K562 (cell line): ENCODE results near the gene COL24A1. TPM values are rescaled to one million over a fixed set of nuclear protein-coding genes. Genes with fewer than 3 reads are reported as not detected.

ENCODE experiments used
- ATAC-seq: fragments of 200-7000 bp; cut with Tn5 transposase; 3 replicates; pipeline ENCODE4 v1.9.1; 2020; ENCODE audit warnings: moderate library complexity
- BruUV-seq: library from RNA; stranded (reverse); fragments of 400-500 nt; replicated peaks from 2 replicates; lab custom pipeline; 2021; lab: Mats Ljungman, UMichigan
- CTCF ChIA-PET: fragments of 300-600 bp; formaldehyde crosslinking; extraction: SDS; loops from one replicate; lab custom pipeline; 2021; ENCODE audit warnings: low intra/inter-chr PET ratio; lab: Yijun Ruan, JAX
- POLR2A ChIA-PET: fragments of 300-600, 350-650 bp; sonication (Branson Sonifier 250); formaldehyde crosslinking; extraction: SDS; loops from one replicate; lab custom pipeline; 2021; ENCODE audit warnings: antibody characterized with exemption, inconsistent platforms; lab: Yijun Ruan, JAX
- DNase-seq, 4 experiments: peaks; one replicate each; pipeline versions ENCODE4 v3.0.0 to v3.0.0-alpha.2; 2011 to 2018; ENCODE audit warnings: low spot score in 3 of 4, mixed read lengths in 3 of 4; ENCODE audit errors: extremely low read depth in 1 of 4
- FAIRE-seq: peaks from 2 replicates; lab custom pipeline; 2011; peaks lifted over from hg19 to GRCh38; lab: Jason Lieb, UNC
- H2AFZ ChIP-seq: 2 replicates; pipeline ENCODE4 v1.6.0; 2011; ENCODE audit warnings: low read depth, low read length, control low read depth, inconsistent platforms
- H3K27ac ChIP-seq: fragments of 200-600 bp; 3 replicates; pipeline ENCODE4 v1.8.0; 2011; ENCODE audit warnings: low read depth, mild to moderate bottlenecking, control low read depth, inconsistent platforms, low read length, moderate library complexity, mixed read lengths; ENCODE audit errors: extremely low read depth
- H3K27me3 ChIP-seq, 2 experiments: fragments of 300-600 bp in 1 of 2; 2 replicates in 1 of 2; 3 replicates in 1 of 2; pipeline versions ENCODE4 v1.6.0 to v1.8.0; 2011; ENCODE audit warnings: inconsistent platforms in 2 of 2, low read length in 2 of 2, mild to moderate bottlenecking in 1 of 2, mixed read lengths in 1 of 2, moderate library complexity in 1 of 2; ENCODE audit not compliant: control insufficient read depth in 2 of 2, insufficient read depth in 2 of 2
- H3K36me3 ChIP-seq: fragments of 300-600 bp; 3 replicates; pipeline ENCODE4 v1.8.0; 2011; ENCODE audit warnings: mild to moderate bottlenecking, low read length, inconsistent platforms; ENCODE audit not compliant: control insufficient read depth, insufficient read depth
- H3K4me1 ChIP-seq, 2 experiments: fragments of 200-600 bp in 1 of 2; replicated peaks in 1 of 2; 2 replicates in 1 of 2; 3 replicates in 1 of 2; pipeline versions ENCODE4 v1.5.1 to v1.8.0; 2011; ENCODE audit warnings: inconsistent platforms in 2 of 2, low read length in 2 of 2, mild to moderate bottlenecking in 1 of 2, mixed read lengths in 1 of 2, moderate library complexity in 1 of 2; ENCODE audit not compliant: control insufficient read depth in 2 of 2, insufficient read depth in 2 of 2
- H3K4me2 ChIP-seq: 2 replicates; pipeline ENCODE4 v1.6.1; 2011; ENCODE audit warnings: low read length, control low read depth, inconsistent platforms, mixed read lengths; ENCODE audit not compliant: insufficient read depth
- H3K4me3 ChIP-seq: fragments of 200-600 bp; sonication (generic), shearing (Covaris generic); 2 replicates; pipeline ENCODE4 v1.5.1; 2016; ENCODE audit warnings: control low read depth, inconsistent platforms
- H3K79me2 ChIP-seq: fragments of 200-600 bp; 3 replicates; pipeline ENCODE4 v1.8.0; 2011; ENCODE audit warnings: low read length, inconsistent platforms; ENCODE audit not compliant: control insufficient read depth, insufficient read depth
- H3K9ac ChIP-seq, 2 experiments: 2 replicates each; pipeline versions ENCODE4 v1.6.0 to v1.6.1; 2011; ENCODE audit warnings: low read depth in 2 of 2, low read length in 2 of 2, control low read depth in 1 of 2, inconsistent platforms in 1 of 2, mild to moderate bottlenecking in 1 of 2, mixed read lengths in 1 of 2; ENCODE audit not compliant: insufficient read depth in 1 of 2
- H3K9me1 ChIP-seq: one replicate; pipeline ENCODE4 v1.6.0; 2011; ENCODE audit warnings: inconsistent platforms, mild to moderate bottlenecking, low read length, moderate library complexity; ENCODE audit not compliant: control insufficient read depth, insufficient read depth
- H3K9me3 ChIP-seq: replicated peaks from 2 replicates; pipeline ENCODE4 v1.5.1; 2011; ENCODE audit warnings: low read depth, low read length, inconsistent platforms; ENCODE audit not compliant: control insufficient read depth, insufficient read depth
- H4K20me1 ChIP-seq: replicated peaks from 2 replicates; pipeline ENCODE4 v1.6.1; 2011; ENCODE audit warnings: low read length, inconsistent platforms, mixed read lengths; ENCODE audit not compliant: control insufficient read depth, insufficient read depth
- CEBPG ChIP-seq, 3 experiments: fragments of 200-800 bp in 1 of 3; sonication (Bioruptor generic) in 1 of 3; sonication (generic) in 1 of 3; formaldehyde crosslinking in 1 of 3; IDR thresholded peaks in 2 of 3; conservative IDR thresholded peaks in 1 of 3; 2 replicates each; pipeline versions ENCODE4 v1.6.1 to v1.8.0; 2016 to 2022; ENCODE audit warnings: missing compliant biosample characterization in 2 of 3, missing genetic modification characterization in 2 of 3, mild to moderate bottlenecking in 1 of 3, missing genetic modification reagents in 1 of 3
- ELF1 ChIP-seq: fragments of 200-800 bp; sonication (Bioruptor generic); IDR thresholded peaks from 2 replicates; pipeline ENCODE4 v1.6.1; 2016; ENCODE audit warnings: missing genetic modification characterization, missing compliant biosample characterization
- GTF3C2 ChIP-seq: IDR thresholded peaks from 3 replicates; pipeline ENCODE4 v1.6.1; 2011; ENCODE audit warnings: borderline replicate concordance, mild to moderate bottlenecking, moderate library complexity; ENCODE audit not compliant: insufficient read length; ENCODE audit errors: extremely low read depth
- MAX ChIP-seq: sonication (generic); formaldehyde crosslinking; IDR thresholded peaks from 2 replicates; pipeline ENCODE4 v1.9.0; 2022; ENCODE audit warnings: mild to moderate bottlenecking, missing genetic modification reagents
- MEF2A ChIP-seq: IDR thresholded peaks from 2 replicates; pipeline ENCODE4 v1.6.1; 2011; ENCODE audit warnings: low read depth, mild to moderate bottlenecking, low read length, moderate library complexity; ENCODE audit not compliant: control insufficient read depth
- RB1 ChIP-seq: fragments of 450-650 bp; IDR thresholded peaks from 2 replicates; pipeline ENCODE4 v1.6.1; 2017; ENCODE audit warnings: low read depth, mild to moderate bottlenecking
- RBM25 ChIP-seq: fragments of 200-400 bp; formaldehyde crosslinking; IDR thresholded peaks from 2 replicates; pipeline ENCODE4 v1.6.1; 2018; ENCODE audit warnings: low read length, low read depth, moderate library complexity; ENCODE audit not compliant: severe bottlenecking
- WGBS: fragments of 100-300 bp; shearing (Covaris generic); methylation state at CpG from one replicate; pipeline ENCODE4 v1.1.6; 2016; ENCODE audit warnings: low coverage, mixed read lengths; ENCODE audit not compliant: insufficient coverage; ENCODE audit errors: missing lambda C conversion rate; 5-methylcytosine and 5-hydroxymethylcytosine counted together
- in situ Hi-C: fragments of 300-500 bp; cut with MboI; formaldehyde crosslinking; loops from 4 replicates; pipeline ENCODE4 v1.15.0; 2018; ENCODE audit warnings: inconsistent platforms, mixed read lengths
- intact Hi-C: fragments of 100-400 bp; cut with micrococcal nuclease; formaldehyde crosslinking; loops from 2 replicates; pipeline ENCODE4 v1.14.2; 2022
- polyA plus RNA-seq, 8 experiments: library from polyadenylated mRNA; depleted of rRNA in 4 of 8; stranded (reverse) in 5 of 8; unstranded in 3 of 8; fragments of >200 nt; fragmentation: Nextera tagmentation in 2 of 8; fragmentation: Illumina TruSeq in 1 of 8; extraction: Ambion mirVana in 2 of 8; extraction: Trizol in 1 of 8; gene quantifications; 2 replicates each; pipeline versions ENCODE4 v1.2.1 to v1.2.3, GENCODE V29; 2011 to 2014; ENCODE audit warnings: inconsistent platforms in 1 of 8, missing spikeins in 1 of 8
- total RNA-seq, 7 experiments: library from RNA; depleted of rRNA in 6 of 7; stranded (reverse); fragments of >200 nt in 6 of 7; fragmentation: Illumina TruSeq in 2 of 7; extraction: Trizol in 2 of 7; gene quantifications; 2 replicates each; pipeline versions ENCODE4 v1.2.1 to v1.2.3, GENCODE V29; 2011 to 2021; ENCODE audit warnings: low replicate concordance in 1 of 7

COL24A1 gene
- total and polyA plus RNA-seq, 9 of the 15 experiments (the other 6 are each of a cell fraction or from before 2014, with no cell fraction given) = 0.01 to 0.06 (median 0.03) TPM; not detected in 2

- TF ChIP-seq CEBPG (CRISPR knock-in tag; IDR thresholded peaks at IDR 0.05) (no peak), CEBPG (tag; conservative IDR thresholded peaks at IDR 0.05 in 1 of 2, IDR thresholded peaks at IDR 0.05 in 1 of 2) (no peak), MEF2A (no peak), ELF1 (tag) (no peak), MAX (CRISPR knock-in tag) (no peak), RBM25 (no peak), RB1 (no peak), GTF3C2 (no peak)
- TF ChIP-seq, all 486 proteins: peak for 0
- no peaks in the 10 kb centered on the region for H3K4me1 ChIP-seq
- H3K4me2 ChIP-seq = no peak overlapping the region
- in situ Hi-C loops = no loop called here
- 2% methylated on average over 4 of the region's 4 CpGs for WGBS
- H4K20me1 ChIP-seq = no peaks in the 10 kb centered on the region
- no peaks in the 10 kb centered on the region for H3K9me1 ChIP-seq
- intact Hi-C loops = no loop called here
- H3K27me3 ChIP-seq = no peaks in the 10 kb centered on the region
- DNase-seq = no peak
- FAIRE-seq = no peak
- ATAC-seq = no peak
- H2AFZ ChIP-seq = no peak overlapping the region
- H3K79me2 ChIP-seq = no peaks in the 10 kb centered on the region
- no peaks in the 10 kb centered on the region for H3K36me3 ChIP-seq
- CTCF ChIA-PET = no interaction called here
- H3K9me3 ChIP-seq = no peaks in the 10 kb centered on the region
- no peak overlapping the region for H3K27ac ChIP-seq
- POLR2A ChIA-PET = no interaction called here
- no peak overlapping the region for H3K4me3 ChIP-seq
- BruUV-seq = no TSS peak
- H3K9ac ChIP-seq = no peak overlapping the region
Observed at GRCh38 chr1:85976516-85977205, 179.9 kb downstream of the COL24A1 start.
